HepG2 (cell line): Measurements from ENCODE around the gene CTSW. TPM values are rescaled to one million over a fixed set of nuclear protein-coding genes. Genes with fewer than 3 reads are reported as not detected.

ENCODE experiments used
- BATF2 ChIP-seq: sonication (generic); formaldehyde crosslinking; IDR thresholded peaks from 2 replicates; pipeline ENCODE4 v1.8.0; 2022; ENCODE audit warnings: mild to moderate bottlenecking, missing genetic modification reagents, moderate library complexity
- CHD2 ChIP-seq: IDR thresholded peaks from 2 replicates; pipeline ENCODE4 v1.6.1; 2011; ENCODE audit warnings: low read depth, low read length, improper control_type of control experiment
- CSRNP1 ChIP-seq: sonication (generic); formaldehyde crosslinking; IDR thresholded peaks from 2 replicates; pipeline ENCODE4 v1.8.1; 2023; ENCODE audit warnings: mild to moderate bottlenecking, missing genetic modification reagents
- DR1 ChIP-seq: sonication (generic); formaldehyde crosslinking; IDR thresholded peaks from 2 replicates; pipeline ENCODE4 v1.8.0; 2021; ENCODE audit warnings: mild to moderate bottlenecking, missing genetic modification reagents, inconsistent platforms
- FOSL2 ChIP-seq: sonication (generic); formaldehyde crosslinking; IDR thresholded peaks from 2 replicates; pipeline ENCODE4 v1.4.0; 2020; ENCODE audit warnings: missing genetic modification reagents
- GMEB1 ChIP-seq: sonication (generic); formaldehyde crosslinking; IDR thresholded peaks from 2 replicates; pipeline ENCODE4 v1.5.1; 2020; ENCODE audit warnings: missing genetic modification reagents, mild to moderate bottlenecking, borderline replicate concordance
- KDM3A ChIP-seq: IDR thresholded peaks from 2 replicates; pipeline ENCODE4 v1.6.1; 2018; ENCODE audit warnings: low read depth, missing compliant biosample characterization
- MXD1 ChIP-seq: sonication (generic); formaldehyde crosslinking; IDR thresholded peaks from 2 replicates; pipeline ENCODE4 v1.4.0; 2020; ENCODE audit warnings: mild to moderate bottlenecking, missing genetic modification reagents
- PREB ChIP-seq: sonication (generic); formaldehyde crosslinking; IDR thresholded peaks from 2 replicates; pipeline ENCODE4 v1.4.0; 2020; ENCODE audit warnings: missing genetic modification reagents
- THYN1 ChIP-seq: sonication (generic); formaldehyde crosslinking; IDR thresholded peaks from 2 replicates; pipeline ENCODE4 v1.8.1; 2023; ENCODE audit warnings: low read depth, mild to moderate bottlenecking, moderate library complexity, missing genetic modification reagents, borderline replicate concordance
- ZFP36L1 ChIP-seq: sonication (generic); formaldehyde crosslinking; IDR thresholded peaks from 2 replicates; pipeline ENCODE4 v1.8.0; 2022; ENCODE audit warnings: mild to moderate bottlenecking, missing genetic modification reagents, moderate library complexity
- ZFP36L2 ChIP-seq: sonication (generic); formaldehyde crosslinking; IDR thresholded peaks from 2 replicates; pipeline ENCODE4 v1.4.0; 2020; ENCODE audit warnings: missing genetic modification reagents
- ZNF646 ChIP-seq: sonication (generic); formaldehyde crosslinking; IDR thresholded peaks from 2 replicates; pipeline ENCODE4 v1.9.0; 2021; ENCODE audit warnings: mild to moderate bottlenecking, missing genetic modification reagents
- ZNF670 ChIP-seq: sonication (generic); formaldehyde crosslinking; IDR thresholded peaks from 2 replicates; pipeline ENCODE4 v1.8.0; 2022; ENCODE audit warnings: mild to moderate bottlenecking, missing genetic modification reagents, borderline replicate concordance
- ZNF713 ChIP-seq: sonication (generic); formaldehyde crosslinking; IDR thresholded peaks from 2 replicates; pipeline ENCODE4 v1.4.0; 2020; ENCODE audit warnings: mild to moderate bottlenecking, missing genetic modification reagents
- polyA plus RNA-seq, 8 experiments: library from polyadenylated mRNA; depleted of rRNA in 3 of 8; stranded (reverse) in 7 of 8; unstranded in 1 of 8; fragments of >200 nt; fragmentation: Illumina TruSeq in 4 of 8; extraction: Trizol in 4 of 8; gene quantifications; 2 replicates each; pipeline versions ENCODE4 v1.2.1 to v1.2.3, GENCODE V29; 2011 to 2016; ENCODE audit warnings: low read depth in 4 of 8, missing spikeins in 1 of 8, mixed read lengths in 1 of 8; ENCODE audit not compliant: insufficient read depth in 1 of 8
- total RNA-seq, 5 experiments: library from RNA; depleted of rRNA; stranded (reverse); fragments of >200 nt; fragmentation: Illumina TruSeq; extraction: Trizol; gene quantifications; 2 replicates each; pipeline ENCODE4 v1.2.3, GENCODE V29; 2016; ENCODE audit warnings: low read depth in 1 of 5

The CTSW gene
- total and polyA plus RNA-seq, 2 of the 13 experiments (the other 11 are each of a cell fraction or from before 2014, with no cell fraction given) = 0.09 TPM; not detected in 1

- no peak for TF ChIP-seq PREB (CRISPR knock-in tag)
- peak; percentile 57 for TF ChIP-seq DR1 (CRISPR knock-in tag)
- no peak; the same call in 1 of the 2 replicates for TF ChIP-seq MXD1 (CRISPR knock-in tag)
- TF ChIP-seq ZNF670 = no peak
- TF ChIP-seq GMEB1 (CRISPR knock-in tag) = no peak
- TF ChIP-seq ZNF646 = no peak
- TF ChIP-seq CHD2 = 0 out of 2 replicates have a peak, but pooled peaks have one; percentile 25
- no peak for TF ChIP-seq ZFP36L2 (CRISPR knock-in tag)
- peak; percentile 85 for TF ChIP-seq CSRNP1 (CRISPR knock-in tag)
- 0 out of 2 replicates have a peak, but pooled peaks have one; percentile 51 for TF ChIP-seq KDM3A (CRISPR knock-in tag)
- TF ChIP-seq THYN1 (CRISPR knock-in tag) = no peak
- no peak for TF ChIP-seq ZNF713 (CRISPR knock-in tag)
- peak; percentile 89; the same call in 1 of the 2 replicates for TF ChIP-seq ZFP36L1
- TF ChIP-seq FOSL2 (CRISPR knock-in tag) = no peak
- TF ChIP-seq BATF2 (CRISPR knock-in tag) = no peak; the same call in 1 of the 2 replicates
These were observed 10.9 kb downstream of the CTSW start, which contains the start of gene CCDC85B (continued) for GRCh38 chr11:65890324-65891218.
